Activated CD4-positive, alpha-beta T cell treated with anti-CD3 and anti-CD28 coated beads for 1 hour (primary cell): ENCODE measurements around the gene ARMC3.
"Not testable (repeated sequence)": the region's sequence is repeated elsewhere in the genome, so short reads cannot be mapped to it uniquely, and the experiment has no call there.

Experiments used
- DNase-seq: peaks from one replicate; pipeline ENCODE4 v3.0.0-alpha.2; 2020

The ARMC3 gene

DNA sequence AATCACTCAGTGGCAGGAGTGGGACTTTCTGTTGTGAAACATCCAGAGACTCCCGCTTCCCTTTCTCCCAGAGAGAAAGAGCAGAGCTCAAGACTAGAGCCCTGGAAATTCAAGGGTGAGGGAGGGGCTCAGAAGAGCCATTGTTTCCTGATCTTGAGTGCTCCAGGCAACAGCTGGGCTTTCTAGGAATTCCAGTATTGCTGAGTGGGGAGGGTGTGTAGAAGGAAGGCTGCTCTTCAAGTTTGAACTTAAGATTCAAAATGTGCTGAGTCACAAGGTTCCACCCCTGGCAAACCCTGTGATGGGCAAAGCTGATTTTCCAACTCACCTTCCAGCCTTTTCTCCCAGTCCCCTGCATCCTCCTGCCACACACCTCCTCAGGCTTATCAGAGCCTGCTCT lies 125.2 kb downstream of the ARMC3 start:
- DNase-seq: no peak

DNA sequence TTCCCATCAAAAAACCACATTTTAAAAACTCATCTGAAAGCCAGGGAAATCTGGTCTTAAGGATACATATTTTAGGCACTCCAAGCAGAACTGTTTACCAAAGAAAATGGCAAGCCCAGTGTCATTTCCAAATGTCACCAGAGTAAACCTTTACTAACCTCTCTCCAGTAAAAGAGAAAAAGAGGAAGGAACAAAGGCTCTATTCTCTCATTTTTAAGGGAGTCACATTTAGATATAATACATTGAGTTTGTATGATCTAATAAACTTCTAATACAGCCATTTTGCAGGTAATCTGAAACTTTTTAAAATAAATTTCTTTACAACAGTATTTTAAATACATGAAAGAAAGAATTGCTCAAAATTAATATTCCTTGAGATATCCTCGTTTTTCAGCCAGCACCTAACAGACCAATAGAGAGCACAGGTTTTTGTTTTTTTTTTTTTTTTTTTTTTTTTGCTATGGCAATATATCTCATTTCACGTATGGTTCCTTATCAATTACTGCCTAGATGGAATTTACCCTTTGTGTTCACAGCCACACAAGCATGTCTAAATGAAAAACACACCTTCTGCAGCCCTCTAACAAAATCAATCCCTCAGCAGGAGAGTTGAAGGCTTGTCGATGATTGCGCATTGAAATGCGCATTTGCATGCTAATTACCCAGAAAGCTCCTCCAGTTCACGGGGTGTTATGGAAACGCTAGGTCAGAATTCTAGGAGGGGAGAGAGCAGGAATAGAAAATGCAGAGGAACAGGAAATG lies 127.8 kb downstream of the ARMC3 start:
- no peak for DNase-seq

DNA sequence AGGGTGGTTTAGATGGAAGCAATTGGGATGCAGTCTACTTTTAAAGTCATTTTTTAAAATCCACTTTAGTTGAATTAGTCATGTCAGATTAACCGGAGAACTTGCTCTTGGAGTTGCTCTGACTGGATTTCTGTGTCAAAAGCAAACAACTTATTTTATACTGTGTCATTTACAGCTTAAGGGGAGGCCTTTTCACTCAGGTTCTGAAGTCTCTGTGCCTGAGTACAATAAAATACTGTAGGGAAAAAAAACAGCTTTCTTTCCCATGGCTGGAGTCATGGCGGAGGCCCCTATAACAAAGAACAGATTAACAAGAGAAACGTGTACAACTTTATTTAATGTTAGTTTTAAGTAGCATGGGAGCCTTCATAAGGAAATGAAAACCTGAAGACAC lies 128.3 kb downstream of the ARMC3 start:
- DNase-seq: no peak

DNA sequence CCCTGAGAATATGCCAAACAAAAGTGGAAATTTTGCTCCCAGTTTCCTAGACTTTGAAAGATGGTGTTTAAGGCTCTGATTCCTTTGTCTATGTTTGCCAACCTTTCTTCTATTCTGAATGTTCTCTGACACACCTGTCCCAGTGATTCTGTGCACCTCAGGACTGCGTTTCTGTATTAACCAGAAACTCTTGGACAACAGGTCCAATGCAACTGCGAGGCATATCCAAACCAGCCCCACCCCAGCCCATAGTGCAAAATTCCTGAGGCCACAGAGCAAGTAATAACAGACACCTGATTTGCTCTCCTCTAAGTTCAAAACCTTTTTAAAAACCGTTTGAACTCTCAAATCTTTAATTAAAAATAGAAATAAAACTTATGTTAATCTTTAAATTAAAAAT lies 130.5 kb downstream of the ARMC3 start:
- DNase-seq: no peak

DNA sequence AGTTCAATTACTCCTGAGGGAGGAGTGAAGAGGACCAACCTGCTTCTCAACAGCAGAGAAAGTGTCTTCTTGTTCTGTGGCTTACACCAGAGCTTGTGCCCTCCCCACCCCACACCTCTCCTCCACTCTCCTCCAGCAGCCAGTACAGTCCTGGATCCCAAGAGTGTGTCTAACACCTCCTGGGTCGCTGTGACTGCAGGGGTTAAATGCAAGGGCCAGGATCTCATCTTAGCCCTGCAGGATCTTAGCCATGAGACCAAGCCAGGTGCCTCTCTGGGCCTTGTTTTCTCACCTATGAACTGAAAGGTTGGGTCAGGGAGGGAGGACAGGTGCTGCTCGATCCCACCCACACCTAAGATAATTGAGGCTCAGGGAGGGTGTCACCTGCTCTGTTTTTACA lies 133.1 kb downstream of the ARMC3 start:
- DNase-seq: no peak

DNA sequence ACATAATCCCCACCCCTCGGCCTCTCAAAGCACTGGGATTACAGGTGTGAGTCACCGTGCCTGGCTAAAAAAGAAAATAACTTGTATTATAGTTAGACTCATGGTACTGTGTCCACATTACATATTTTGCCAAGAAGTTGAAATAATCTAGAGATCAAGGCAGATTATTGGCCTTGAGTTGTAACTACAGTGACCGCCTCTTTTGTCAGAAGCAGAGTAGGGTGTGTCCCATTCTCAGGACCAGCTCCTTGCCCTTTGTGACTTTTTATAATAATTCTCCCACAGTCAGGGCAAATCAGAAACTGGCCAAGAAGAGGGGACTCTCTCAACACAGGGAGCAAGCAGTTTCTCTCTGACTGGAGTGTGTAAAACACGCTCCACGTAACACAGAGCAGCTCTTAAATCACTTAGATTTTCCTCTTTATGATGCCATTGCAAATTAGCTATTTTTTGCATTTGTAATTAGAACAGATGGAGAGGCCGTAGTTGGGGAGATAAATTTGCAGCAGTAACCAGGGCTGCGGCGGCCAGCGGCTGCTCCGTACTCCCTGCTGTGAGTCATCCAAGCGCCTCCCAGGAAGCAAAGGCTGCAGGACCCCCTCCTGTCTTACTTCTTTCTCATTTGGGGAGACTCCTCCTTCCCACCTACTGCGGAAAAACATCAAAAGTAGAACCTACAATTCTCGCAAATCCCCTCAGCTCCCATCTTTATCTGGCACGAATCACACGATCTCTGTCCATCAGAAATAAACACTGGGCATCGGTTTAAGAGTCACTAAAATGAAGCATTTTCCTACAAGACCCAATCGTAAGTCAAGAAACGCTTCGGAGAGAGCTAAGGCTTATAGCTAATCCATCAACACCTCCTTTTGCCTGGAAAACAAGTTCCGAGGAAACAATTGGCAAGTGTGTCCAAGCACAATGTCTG lies 135.5 kb downstream of the ARMC3 start:
- no peak for DNase-seq

DNA sequence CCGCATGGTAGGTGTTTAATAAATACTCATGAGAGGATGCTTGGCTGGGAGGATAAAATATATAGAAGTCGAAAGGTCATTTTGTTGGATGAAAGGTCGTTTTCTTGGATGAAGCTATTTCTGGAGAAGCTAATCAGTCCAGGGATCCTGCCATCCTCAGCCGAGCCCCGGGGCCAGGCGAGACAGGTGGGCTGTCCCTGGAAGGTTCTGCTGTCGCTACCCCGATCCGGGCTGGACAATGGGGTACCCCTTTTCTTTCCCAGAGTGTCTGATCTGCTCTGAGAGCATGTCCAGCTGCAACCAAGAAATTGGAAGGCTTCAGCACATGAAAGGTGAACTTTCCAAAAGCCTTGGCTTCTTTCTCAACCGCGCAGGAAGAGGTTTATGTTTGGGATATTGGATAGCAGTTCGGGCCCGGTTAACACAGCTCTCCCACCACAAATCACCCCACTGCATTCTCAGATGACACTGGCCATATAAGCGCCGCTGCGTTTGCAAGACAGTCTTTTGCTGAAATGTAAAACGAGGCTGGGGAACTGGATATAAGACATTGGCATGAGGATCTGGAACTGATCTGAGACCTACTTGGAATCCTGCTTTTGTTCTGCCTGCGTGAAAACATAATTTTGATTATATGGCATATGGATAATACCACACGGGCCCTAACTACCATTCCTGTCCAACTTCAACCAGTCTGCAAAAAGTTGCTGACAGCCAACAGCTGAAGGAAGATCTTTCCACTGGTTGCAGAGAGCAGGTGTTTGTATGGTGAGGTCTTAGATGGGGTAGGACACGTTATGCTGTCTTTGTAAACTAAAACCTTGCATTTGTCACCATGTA lies 136.3 kb downstream of the ARMC3 start:
- DNase-seq: no peak

DNA sequence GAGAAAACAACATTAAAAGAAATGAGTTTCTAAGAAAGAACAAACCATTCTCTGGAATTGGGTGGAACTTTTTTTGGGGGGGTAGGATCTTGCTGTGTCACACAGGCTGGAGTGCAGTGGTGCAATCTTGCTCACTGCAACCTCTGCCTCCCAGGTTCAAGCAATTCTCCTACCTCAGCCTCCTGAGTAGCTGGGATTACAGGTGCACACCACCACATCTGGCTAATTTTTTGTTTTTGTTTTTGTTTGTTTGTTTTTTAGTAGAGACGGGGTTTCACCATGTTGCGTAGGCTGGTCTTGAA lies 136.9 kb downstream of the ARMC3 start:
- not testable (repeated sequence) for DNase-seq

DNA sequence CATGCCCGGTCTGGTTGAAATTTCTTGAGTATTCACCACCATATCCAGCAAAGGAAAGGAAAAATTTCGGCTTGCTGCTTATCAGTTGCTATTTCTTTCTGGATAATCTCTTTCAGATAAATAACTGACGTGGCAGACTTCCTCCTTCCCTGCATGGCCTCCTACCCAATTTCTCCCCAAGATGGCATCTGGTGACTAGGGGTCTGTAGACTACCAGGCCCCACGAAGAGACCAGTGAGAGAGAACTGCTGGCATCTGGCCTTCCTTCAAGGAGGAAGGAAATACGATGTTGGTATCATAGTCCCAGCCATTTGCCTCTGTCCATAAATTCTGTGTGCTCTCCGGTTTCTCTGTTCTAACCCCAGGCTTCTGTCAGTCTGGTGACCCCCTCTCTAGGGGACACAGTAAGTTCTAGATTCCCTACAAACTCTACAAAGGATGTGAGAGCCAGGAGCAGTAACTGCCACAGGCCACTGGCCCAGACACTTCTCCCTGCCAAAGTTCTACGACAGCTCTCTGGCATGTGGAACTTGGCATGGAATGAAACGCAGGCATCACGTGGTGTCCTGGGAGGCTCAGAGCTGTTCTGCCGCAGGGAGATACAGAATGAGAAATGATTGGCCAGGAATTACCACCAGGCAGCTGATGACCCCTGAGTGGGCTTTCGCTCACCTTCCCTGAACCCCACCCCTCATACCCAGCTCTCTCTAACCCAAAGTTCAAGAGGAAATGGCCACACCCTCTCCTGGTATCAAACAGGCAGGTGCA lies 137.5 kb downstream of the ARMC3 start:
- no peak for DNase-seq

DNA sequence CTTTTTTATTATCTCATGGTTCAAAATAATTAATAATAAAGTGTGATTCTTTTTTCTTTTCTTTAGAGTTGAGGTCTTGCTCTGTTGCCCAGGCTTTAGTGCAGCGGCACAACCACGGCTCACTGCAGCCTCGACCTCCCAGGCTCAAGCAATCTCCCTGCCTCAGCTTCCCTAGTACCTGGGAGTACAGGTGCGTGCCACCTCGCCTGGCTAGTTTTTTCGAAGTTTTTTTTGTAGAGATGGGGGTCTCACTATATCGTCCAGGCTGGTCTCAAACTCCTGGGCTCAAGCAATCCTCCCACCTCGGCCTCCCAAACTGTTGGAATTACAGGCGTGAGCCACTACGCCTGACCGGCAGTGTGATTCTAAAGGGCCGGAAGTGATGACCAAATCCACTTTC lies 139.5 kb downstream of the ARMC3 start:
- DNase-seq: no peak

DNA sequence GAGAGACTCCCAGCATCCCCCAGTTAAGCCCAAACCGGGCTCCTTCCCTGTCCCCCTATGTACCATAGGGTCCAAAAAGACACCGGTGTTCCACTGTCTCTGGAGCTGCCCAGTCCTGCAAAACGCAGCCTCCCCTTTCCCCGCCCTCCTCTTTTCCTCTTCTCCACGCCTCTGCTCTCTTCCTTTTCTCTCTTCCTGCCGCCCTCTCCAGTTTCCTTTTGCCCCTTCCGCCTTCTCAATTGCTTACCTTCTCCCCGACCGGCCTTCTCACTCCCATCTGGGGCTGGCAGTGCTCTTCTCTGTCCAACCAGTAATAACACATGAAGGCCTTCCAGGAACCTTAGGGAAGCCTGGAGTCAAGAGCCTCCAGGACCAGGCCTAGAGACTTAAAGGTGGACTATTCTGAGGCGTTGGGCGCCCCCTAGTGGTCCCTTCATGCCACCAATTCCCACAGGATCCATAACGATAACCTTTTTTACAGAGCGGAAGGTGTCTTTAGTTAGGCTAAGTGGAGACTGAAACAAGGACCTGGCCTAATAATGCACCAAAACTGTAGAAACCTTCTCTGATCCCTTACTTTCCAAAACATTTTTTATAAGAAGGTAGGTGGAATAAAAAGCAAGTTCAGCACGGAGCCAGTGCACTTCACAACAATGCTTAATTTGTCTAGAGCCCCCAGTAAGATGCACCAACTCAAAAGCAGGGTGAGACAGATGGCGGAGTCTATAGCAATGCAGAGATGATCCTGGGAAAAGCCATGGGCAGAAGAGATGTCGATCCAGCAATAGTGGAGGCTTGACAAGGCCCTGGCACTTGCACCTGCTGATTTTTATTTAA lies 140.3 kb downstream of the ARMC3 start:
- peak; percentile 44 for DNase-seq

DNA sequence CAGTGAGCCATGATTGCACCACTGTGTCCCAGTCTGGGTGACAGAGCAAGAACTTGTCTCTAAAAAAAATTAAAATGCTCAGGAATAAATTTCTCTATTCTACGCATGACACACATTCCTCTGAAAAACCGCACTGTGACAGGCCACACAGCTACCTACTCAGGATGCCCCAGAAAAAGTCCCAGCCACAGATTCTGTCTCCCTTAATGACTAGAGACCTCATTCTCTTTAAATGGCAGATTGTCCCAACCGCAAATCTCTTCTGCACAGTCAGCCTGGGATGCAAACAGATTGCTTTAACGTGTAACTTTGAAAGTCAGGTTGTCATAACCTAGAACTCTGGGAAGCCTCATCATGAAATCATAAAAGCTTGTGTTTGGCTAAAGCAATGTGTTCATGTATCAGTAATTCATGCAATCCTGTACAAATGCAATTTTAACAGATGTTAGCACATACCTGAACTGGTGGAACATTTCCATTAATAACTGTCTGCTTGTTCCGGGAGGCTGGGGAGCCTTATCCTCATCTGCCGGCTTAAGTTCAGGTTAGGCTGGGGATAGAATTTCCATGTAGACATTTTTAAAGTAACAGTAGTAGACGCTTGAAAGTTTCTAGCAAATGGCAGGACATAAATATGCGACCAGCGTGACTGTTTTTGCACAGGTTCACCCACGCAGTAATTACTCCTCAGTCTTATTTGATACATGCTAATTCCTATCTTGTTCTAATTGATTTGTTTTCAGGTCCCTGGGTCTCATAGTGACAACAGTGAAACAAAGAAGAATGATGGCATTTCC lies 141.4 kb downstream of the ARMC3 start:
- no peak for DNase-seq

DNA sequence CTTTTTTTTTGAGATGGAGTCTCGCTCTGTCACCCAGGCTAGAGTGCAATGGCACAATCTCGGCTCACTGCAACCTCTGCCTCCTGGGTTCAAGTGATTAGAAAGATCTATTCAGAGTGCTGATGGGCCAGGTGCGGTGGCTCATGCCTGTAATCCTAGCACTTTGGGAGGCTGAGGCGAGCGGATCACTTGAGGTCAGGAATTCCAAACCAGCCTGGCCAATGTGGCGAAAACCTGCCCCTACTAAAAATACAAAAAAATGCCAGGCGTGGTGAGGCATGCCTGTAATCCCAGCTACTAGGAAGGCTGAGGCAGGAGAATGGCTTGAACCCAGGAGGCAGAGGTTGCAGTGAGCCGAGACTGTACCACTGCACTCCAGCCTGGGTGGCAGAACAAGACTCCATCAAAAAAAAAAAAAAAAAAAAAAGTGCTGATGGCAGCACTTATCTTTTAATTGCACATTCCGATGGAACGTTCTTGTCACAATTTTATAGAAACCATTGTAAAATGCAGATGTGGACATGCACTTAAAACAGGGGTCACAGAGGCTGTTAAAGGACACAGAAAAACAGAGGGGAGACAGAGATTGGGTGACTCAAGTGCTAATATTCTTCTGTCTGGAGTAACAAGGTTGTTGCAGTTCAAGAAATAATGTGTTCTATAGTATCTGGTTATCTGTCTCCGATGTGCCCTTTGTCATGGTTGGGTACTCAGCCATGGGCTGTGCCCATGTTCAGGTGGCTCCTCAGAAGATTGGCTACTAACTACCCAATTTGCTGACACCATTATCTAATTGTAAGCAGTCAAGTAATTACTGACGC lies 142.4 kb downstream of the ARMC3 start:
- DNase-seq: not testable (repeated sequence)

DNA sequence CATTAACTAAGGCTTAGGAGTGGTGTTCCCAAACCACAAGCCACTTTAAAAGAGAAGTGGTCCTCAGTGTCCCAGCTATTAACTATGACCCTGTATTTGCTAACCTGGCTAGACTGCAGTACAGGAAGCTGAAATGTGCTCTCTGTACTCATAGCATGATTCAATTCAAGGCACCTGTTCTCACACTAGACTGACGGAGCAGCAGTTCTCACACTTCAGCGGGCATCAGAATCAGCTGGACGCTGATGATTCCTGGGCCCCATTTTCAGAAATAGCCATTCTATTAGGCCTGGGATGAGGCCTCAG lies 143.0 kb downstream of the ARMC3 start:
- no peak for DNase-seq

DNA sequence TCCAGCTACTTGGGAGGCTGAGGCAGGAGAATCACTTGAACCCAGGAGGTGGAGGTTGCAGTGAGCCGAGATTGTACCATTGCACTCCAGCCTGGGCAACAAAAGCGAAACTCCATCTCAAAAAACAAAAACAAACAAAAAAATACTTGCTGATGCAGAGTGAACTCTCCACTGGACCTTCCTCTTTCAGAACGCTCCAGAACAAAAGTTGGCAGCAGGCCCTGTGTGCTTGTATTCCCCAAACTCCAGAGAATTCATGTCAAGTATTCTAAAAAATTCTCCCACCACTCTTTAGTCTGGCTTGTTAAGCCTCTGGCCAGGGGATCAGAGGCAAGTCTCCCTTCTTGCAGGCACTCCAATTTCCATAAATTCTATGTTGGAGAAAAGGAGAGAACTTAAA lies 144.7 kb downstream of the ARMC3 start:
- DNase-seq: not testable (repeated sequence)

DNA sequence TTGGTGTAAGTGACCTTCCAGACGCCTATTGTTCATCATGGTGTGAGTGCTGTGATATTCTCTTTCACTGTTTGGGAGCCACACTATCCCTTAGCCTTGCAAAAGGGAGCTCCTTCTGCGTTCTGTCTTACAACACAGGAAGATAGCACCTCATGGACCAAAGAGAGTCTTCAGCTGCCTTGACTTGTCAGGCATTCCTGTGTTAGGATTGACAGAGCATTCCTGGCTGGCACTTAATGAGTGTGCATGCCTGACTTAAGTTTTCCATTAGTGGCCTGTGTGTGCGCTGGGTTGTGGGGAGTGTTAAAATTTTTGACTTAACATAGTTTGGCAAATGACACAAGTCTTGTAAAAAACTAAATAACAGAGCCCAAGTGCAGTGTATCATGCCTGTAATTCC lies 145.7 kb downstream of the ARMC3 start:
- no peak for DNase-seq

DNA sequence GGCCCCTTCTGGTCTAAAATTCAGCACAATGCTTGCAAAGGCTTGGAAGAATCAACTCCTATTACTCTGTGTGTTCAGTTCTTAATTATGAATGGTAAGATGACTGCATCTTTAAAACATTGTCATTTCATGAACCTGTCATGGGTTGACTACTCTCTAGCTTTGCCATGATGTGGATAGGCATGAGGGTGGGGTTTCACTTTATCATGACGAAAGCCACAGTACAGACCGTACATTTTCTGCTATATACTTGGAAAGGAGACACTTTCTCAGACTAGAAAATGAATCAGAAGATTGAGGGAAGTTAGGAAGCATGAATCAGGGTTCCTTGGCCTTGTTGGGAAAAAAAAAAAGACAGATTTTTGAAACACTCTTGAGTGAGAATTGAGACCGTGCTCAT lies 147.8 kb downstream of the ARMC3 start:
- DNase-seq: no peak

DNA sequence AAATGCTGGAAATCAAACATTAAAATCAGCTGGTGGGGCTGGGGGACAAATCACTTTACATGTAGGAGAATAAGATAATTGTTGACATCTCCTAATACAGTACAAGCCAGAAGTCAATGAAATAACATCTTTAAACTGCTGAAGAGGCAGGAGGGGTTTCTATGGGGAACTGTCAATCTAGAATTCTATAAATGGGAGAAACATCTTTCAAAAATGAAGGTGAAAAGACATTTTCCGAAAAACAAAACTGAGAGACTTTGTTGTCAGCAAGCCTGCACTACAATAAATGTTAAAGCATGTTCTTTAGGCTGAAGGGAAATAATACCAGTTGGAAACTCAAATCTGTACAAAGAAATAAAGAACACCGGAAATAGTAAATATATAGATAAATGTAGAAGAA lies 150.3 kb downstream of the ARMC3 start:
- DNase-seq: no peak

DNA sequence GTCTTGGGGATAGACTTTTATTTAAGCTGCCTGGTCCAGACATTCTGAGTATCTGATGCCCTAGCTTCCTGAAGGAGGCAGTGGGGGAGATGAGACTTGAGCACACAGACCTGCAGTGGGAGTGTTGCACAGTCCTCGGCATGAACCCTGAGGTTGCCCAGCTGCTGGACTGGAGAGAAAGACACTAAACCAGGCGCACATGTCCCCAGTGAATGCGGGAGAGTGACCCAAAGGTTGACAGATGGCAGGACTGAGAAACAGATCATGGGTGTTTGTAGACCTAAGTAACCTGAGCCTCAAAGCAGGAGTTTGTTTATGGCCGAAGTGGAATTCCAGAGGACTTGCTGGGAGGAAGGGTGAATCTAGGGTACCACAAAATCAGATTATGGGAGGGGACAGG lies 151.8 kb downstream of the ARMC3 start:
- no peak for DNase-seq

DNA sequence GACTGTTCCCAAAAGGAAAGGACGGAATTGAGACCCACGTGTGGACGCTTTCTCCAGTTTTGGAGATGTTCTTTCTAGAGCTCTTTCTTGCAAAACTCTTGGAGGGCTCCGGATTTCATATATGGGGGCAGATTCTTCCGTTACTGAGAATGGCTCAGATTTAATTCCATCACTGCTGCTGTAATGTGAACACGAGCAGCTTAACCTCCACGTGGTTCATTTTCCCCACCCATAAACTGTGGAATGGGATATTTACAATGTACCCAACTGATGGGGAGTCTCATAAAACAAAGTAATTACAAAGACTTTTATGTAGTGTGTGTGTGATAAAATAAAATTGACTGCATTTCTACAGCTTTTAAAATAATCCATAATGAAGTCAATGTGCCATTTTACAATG lies 152.4 kb downstream of the ARMC3 start:
- DNase-seq: no peak
